ENCODE measurements around the gene ATXN3L.

ATXN3L gene

GRCh38 chrX:13283950-13284546 is 35.8 kb downstream of the ATXN3L start:
- DNase-seq (ENCODE audit: low read depth), result peak; percentile 79
- no peak overlapping the region for H3K4me3 ChIP-seq (replicated peaks; ENCODE audit: low read depth, low read length)
- no peak for TF ChIP-seq CTCF (IDR thresholded peaks at IDR 0.05; ENCODE audit: low read length, missing control alignments)

GRCh38 chrX:13283512-13283911 is 36.3 kb downstream of the ATXN3L start:
- no peak for TF ChIP-seq CTCF (IDR thresholded peaks at IDR 0.05; ENCODE audit: low read length, missing control alignments)
- H3K4me3 ChIP-seq (replicated peaks; ENCODE audit: low read depth, low read length), result no peak overlapping the region
- DNase-seq (ENCODE audit: low read depth), result peak; percentile 55

- no peak overlapping the region for H3K4me3 ChIP-seq (replicated peaks; ENCODE audit: low read depth, low read length)
- no peak for DNase-seq (ENCODE audit: low read depth)
- no peak for TF ChIP-seq CTCF (IDR thresholded peaks at IDR 0.05; ENCODE audit: low read length, missing control alignments)
Observed at GRCh38 chrX:13281289-13281688, 38.6 kb downstream of the ATXN3L start.

GRCh38 chrX:13279279-13280018 is 40.4 kb downstream of the ATXN3L start:
- no peak overlapping the region for H3K4me3 ChIP-seq (replicated peaks; ENCODE audit: low read depth, low read length)
- DNase-seq (ENCODE audit: low read depth), result no peak
- TF ChIP-seq CTCF (IDR thresholded peaks at IDR 0.05; ENCODE audit: low read length, missing control alignments), result no peak

- no peak overlapping the region for H3K4me3 ChIP-seq (replicated peaks; ENCODE audit: low read depth, low read length)
- no peak for DNase-seq (ENCODE audit: low read depth)
- no peak for TF ChIP-seq CTCF (IDR thresholded peaks at IDR 0.05; ENCODE audit: low read length, missing control alignments)
Observed at GRCh38 chrX:13277539-13277938, 42.3 kb downstream of the ATXN3L start.

- H3K4me3 ChIP-seq (replicated peaks; ENCODE audit: low read depth, low read length), result no peak overlapping the region
- DNase-seq (ENCODE audit: low read depth), result no peak
- TF ChIP-seq CTCF (IDR thresholded peaks at IDR 0.05; ENCODE audit: low read length, missing control alignments), result no peak
Observed at GRCh38 chrX:13276991-13277390, 42.9 kb downstream of the ATXN3L start.

- TF ChIP-seq CTCF (IDR thresholded peaks at IDR 0.05; ENCODE audit: low read length, missing control alignments), result no peak
- no peak overlapping the region for H3K4me3 ChIP-seq (replicated peaks; ENCODE audit: low read depth, low read length)
- no peak for DNase-seq (ENCODE audit: low read depth)
Observed at GRCh38 chrX:13275031-13275430, 44.8 kb downstream of the ATXN3L start.
